Activated naive CD4-positive, alpha-beta T cell treated with Interleukin-2 at 50 U/mL for 16 hours (primary cell): ENCODE data around the gene PCDHB16.
A peak's percentile ranks its signal among the peaks of the same experiment; 100 is the strongest.
"Not testable (repeated sequence)": the region's sequence is repeated elsewhere in the genome, so short reads cannot be mapped to it uniquely, and the experiment has no call there.

Experiments
- DNase-seq: peaks from one replicate; pipeline ENCODE4 v3.0.0-alpha.2; 2020

The PCDHB16 gene

DNA sequence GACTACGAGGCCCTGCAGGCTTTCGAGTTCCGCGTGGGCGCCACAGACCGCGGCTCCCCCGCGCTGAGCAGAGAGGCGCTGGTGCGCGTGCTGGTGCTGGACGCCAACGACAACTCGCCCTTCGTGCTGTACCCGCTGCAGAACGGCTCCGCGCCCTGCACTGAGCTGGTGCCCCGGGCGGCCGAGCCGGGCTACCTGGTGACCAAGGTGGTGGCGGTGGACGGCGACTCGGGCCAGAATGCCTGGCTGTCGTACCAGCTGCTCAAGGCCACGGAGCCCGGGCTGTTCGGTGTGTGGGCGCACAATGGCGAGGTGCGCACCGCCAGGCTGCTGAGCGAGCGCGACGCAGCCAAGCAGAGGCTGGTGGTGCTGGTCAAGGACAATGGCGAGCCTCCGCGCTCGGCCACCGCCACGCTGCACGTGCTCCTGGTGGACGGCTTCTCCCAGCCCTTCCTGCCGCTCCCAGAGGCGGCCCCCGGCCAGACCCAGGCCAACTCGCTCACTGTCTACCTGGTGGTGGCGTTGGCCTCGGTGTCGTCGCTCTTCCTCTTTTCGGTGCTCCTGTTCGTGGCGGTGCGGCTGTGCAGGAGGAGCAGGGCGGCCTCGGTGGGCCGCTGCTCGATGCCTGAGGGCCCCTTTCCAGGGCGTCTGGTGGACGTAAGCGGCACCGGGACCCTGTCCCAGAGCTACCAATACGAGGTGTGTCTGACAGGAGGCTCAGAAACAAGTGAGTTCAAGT is 2.1 kb downstream of the PCDHB16 start:
- DNase-seq = not testable (repeated sequence)

DNA sequence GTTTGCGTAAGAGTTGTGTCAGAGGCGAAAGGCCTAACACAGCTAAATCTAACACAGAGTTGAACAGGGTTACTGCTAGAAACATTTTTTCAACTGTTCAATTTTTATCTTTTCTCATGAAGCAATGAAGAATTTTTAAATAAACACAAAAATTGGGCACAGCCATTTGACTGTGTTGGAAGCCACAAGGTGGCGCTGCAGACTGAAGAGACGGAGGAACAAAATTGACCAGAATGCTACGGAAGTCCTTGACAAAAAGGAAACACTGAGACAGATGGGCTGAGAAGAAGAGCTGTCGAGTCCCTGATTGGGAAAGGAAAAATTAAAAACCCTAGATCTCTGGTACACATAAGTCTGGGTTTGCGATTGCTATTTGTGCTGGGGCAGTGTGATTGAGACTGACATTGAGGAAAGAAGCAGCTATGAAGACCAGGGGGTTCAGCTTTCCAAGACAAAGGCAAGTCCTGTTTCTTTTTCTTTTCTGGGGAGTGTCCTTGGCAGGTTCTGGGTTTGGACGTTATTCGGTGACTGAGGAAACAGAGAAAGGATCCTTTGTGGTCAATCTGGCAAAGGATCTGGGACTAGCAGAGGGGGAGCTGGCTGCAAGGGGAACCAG is 4.8 kb downstream of the PCDHB16 start, which contains the start of gene PCDHB9:
Gene PCDHB9, plus strand, starts transcription at position 265 of the 616 bp plus-strand sequence. Its CDS starts 158 bp downstream, at position 423.
- DNase-seq = peak; percentile 37

GRCh38 chr5:141188682-141189081 is 6.5 kb downstream of the PCDHB16 start:
- DNase-seq = not testable (repeated sequence)

DNA sequence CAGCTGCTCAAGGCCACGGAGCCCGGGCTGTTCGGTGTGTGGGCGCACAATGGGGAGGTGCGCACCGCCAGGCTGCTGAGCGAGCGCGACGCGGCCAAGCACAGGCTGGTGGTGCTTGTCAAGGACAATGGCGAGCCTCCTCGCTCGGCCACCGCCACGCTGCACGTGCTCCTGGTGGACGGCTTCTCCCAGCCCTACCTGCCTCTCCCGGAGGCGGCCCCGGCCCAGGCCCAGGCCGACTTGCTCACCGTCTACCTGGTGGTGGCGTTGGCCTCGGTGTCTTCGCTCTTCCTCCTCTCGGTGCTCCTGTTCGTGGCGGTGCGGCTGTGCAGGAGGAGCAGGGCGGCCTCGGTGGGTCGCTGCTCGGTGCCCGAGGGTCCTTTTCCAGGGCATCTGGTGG is 6.9 kb downstream of the PCDHB16 start:
- not testable (repeated sequence) for DNase-seq

- peak; percentile 33 for DNase-seq
Measured at GRCh38 chr5:141192110-141192725, 10.0 kb downstream of the PCDHB16 start, which contains the start of gene PCDHB10. TSS of gene PCDHB10 (plus strand) at chr5:141192353. CDS start at chr5:141192553, 200 bp downstream.

- DNase-seq = not testable (repeated sequence)
Measured at GRCh38 chr5:141194332-141194731, 12.1 kb downstream of the PCDHB16 start.

GRCh38 chr5:141196363-141196762 is 14.2 kb downstream of the PCDHB16 start:
- DNase-seq = no peak

GRCh38 chr5:141199359-141200235 is 17.4 kb downstream of the PCDHB16 start, which contains the start of gene PCDHB11:
TSS of gene PCDHB11 (plus strand) at chr5:141199627. CDS start at chr5:141199775, 148 bp downstream.
- no peak for DNase-seq

GRCh38 chr5:141201126-141201525 is 18.9 kb downstream of the PCDHB16 start:
- DNase-seq = not testable (repeated sequence)

GRCh38 chr5:141201646-141202045 is 19.5 kb downstream of the PCDHB16 start:
- DNase-seq = not testable (repeated sequence)

- DNase-seq = no peak
Measured at GRCh38 chr5:141208478-141208877, 26.3 kb downstream of the PCDHB16 start, which contains the start of gene PCDHB12. TSS of gene PCDHB12 (plus strand) at chr5:141208719. CDS start at chr5:141208908, 189 bp downstream.

GRCh38 chr5:141210281-141210680 is 28.1 kb downstream of the PCDHB16 start:
- DNase-seq = not testable (repeated sequence)

DNA sequence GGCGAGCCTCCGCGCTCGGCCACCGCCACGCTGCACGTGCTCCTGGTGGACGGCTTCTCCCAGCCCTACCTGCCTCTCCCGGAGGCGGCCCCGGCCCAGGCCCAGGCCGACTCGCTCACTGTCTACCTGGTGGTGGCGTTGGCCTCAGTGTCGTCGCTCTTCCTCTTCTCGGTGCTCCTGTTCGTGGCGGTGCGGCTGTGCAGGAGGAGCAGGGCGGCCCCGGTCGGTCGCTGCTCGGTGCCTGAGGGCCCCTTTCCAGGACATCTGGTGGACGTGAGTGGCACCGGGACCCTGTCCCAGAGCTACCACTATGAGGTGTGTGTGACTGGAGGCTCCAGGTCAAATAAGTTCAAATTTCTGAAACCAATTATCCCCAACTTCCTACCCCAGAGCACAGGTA is 28.7 kb downstream of the PCDHB16 start:
- DNase-seq = not testable (repeated sequence)

DNA sequence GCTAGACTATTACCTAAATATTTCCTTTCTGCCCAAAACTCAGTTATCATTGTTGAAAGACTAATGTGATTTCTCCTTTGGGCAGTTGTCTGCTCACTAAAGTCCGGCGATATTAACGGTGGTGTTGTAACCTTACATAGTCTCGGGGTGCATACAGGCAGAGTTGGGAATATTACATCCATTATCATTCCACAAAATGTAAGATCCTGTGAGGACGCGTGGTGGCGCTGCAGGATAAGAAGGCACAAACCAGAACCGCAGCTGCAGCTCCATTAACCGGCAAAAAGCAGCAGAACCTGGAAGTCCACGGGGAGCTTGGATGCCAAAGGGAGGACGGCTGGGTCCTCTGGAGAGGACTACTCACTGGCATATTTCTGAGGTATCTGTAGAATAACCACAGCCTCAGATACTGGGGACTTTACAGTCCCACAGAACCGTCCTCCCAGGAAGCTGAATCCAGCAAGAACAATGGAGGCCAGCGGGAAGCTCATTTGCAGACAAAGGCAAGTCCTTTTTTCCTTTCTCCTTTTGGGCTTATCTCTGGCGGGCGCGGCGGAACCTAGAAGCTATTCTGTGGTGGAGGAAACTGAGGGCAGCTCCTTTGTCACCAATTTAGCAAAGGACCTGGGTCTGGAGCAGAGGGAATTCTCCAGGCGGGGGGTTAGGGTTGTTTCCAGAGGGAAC is 31.6 kb downstream of the PCDHB16 start, which contains the start of gene PCDHB13:
Gene PCDHB13, plus strand, starts transcription at position 264 of the 684 bp plus-strand sequence. Its CDS starts 205 bp downstream, at position 469.
- peak; percentile 17 for DNase-seq

DNA sequence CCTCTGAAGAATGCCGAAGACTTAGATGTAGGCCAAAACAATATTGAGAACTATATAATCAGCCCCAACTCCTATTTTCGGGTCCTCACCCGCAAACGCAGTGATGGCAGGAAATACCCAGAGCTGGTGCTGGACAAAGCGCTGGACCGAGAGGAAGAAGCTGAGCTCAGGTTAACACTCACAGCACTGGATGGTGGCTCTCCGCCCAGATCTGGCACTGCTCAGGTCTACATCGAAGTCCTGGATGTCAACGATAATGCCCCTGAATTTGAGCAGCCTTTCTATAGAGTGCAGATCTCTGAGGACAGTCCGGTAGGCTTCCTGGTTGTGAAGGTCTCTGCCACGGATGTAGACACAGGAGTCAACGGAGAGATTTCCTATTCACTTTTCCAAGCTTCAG is 32.4 kb downstream of the PCDHB16 start:
- not testable (repeated sequence) for DNase-seq

DNA sequence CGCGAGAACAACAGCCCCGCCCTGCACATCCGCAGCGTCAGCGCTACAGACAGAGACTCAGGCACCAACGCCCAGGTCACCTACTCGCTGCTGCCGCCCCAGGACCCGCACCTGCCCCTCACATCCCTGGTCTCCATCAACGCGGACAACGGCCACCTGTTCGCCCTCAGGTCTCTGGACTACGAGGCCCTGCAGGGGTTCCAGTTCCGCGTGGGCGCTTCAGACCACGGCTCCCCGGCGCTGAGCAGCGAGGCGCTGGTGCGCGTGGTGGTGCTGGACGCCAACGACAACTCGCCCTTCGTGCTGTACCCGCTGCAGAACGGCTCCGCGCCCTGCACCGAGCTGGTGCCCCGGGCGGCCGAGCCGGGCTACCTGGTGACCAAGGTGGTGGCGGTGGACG is 33.3 kb downstream of the PCDHB16 start:
- DNase-seq = not testable (repeated sequence)

DNA sequence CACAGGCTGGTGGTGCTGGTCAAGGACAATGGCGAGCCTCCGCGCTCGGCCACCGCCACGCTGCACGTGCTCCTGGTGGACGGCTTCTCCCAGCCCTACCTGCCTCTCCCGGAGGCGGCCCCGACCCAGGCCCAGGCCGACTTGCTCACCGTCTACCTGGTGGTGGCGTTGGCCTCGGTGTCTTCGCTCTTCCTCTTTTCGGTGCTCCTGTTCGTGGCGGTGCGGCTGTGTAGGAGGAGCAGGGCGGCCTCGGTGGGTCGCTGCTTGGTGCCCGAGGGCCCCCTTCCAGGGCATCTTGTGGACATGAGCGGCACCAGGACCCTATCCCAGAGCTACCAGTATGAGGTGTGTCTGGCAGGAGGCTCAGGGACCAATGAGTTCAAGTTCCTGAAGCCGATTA is 33.8 kb downstream of the PCDHB16 start:
- DNase-seq = not testable (repeated sequence)

DNA sequence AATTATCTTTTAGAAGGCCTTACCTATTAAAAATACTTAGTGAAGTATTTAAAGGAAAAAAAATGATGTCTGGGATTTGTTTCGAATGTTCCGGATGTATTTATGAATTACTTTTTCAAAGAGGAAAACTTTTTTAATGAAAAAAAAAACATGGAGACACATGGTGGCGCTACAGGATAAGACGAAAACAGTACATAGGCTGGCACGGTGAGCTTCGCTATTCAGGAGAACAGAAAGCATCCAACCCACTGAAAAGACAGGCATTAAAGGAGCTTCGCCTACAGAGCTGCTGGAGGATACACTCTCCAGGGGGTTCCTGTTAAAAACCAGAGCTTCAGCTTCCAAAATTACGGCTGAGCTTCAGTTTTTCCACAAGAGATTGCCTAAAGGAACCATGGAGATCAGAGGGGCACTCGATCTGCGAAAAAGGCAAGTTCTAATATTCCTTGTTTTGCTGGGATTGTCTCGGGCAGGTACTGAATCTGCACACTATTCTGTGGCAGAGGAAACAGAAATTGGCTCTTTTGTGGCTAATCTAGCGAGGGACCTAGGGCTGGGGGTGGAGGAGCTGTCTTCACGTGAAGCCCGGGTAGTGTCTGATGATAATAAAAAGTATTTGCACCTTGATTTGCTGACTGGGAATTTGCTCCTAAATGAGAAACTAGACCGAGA is 41.1 kb downstream of the PCDHB16 start, which contains the start of gene PCDHB14:
Gene PCDHB14, plus strand, starts transcription at position 232 of the 672 bp plus-strand sequence. Its CDS starts 163 bp downstream, at position 395.
- DNase-seq = no peak

- not testable (repeated sequence) for DNase-seq
Measured at GRCh38 chr5:141224844-141225243, 42.7 kb downstream of the PCDHB16 start.

DNA sequence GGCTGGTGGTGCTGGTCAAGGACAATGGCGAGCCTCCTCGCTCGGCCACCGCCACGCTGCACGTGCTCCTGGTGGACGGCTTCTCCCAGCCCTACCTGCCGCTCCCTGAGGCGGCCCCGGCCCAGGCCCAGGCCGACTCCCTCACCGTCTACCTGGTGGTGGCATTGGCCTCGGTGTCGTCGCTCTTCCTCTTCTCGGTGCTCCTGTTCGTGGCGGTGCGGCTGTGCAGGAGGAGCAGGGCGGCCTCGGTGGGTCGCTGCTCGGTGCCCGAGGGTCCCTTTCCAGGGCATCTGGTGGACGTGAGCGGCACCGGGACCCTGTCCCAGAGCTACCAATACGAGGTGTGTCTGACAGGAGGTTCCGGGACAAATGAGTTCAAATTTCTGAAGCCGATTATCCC is 43.2 kb downstream of the PCDHB16 start:
- not testable (repeated sequence) for DNase-seq
